OCI-LY7 (cell line): ENCODE results near the gene ENTPD7. TPM values are rescaled to one million over a fixed set of nuclear protein-coding genes. Genes with fewer than 3 reads are reported as not detected.
A peak's percentile ranks its signal among the peaks of the same experiment; 100 is the strongest.

ENCODE experiments used
- Bru-seq: library from RNA; stranded (reverse); fragments of 400-500 nt; gene quantifications from one replicate; lab custom pipeline; 2021; lab: Mats Ljungman, UMichigan
- BruChase-seq, 2 experiments: library from RNA; stranded (reverse); fragments of 400-500 nt; gene quantifications; one replicate each; lab custom pipeline; 2021; lab: Mats Ljungman, UMichigan
- BruUV-seq: library from RNA; stranded (reverse); fragments of 400-500 nt; replicated peaks from 2 replicates; lab custom pipeline; 2021; lab: Mats Ljungman, UMichigan
- CTCF ChIA-PET: fragments of 300-600 bp; sonication (Branson Sonifier 250); formaldehyde crosslinking; loops from one replicate; lab custom pipeline; 2022; ENCODE audit warnings: antibody characterized with exemption; ENCODE audit not compliant: unreplicated experiment; lab: Charles Lee
- POLR2A ChIA-PET: fragments of 300-600 bp; sonication (Branson Sonifier 250); formaldehyde crosslinking; loops from one replicate; lab custom pipeline; 2022; ENCODE audit warnings: antibody characterized with exemption; lab: Charles Lee
- DNase-seq: peaks from one replicate; pipeline ENCODE4 v3.0.0-alpha.2; 2015; ENCODE audit warnings: low spot score
- H2AFZ ChIP-seq: fragments of 200-600 bp; sonication (generic), shearing (Covaris generic); 2 replicates; pipeline ENCODE4 v1.6.1; 2014; ENCODE audit warnings: mild to moderate bottlenecking, antibody characterized with exemption, low read length, moderate library complexity
- H3K27ac ChIP-seq: fragments of 200-600 bp; sonication (generic); 2 replicates; pipeline ENCODE4 v1.5.1; 2014; ENCODE audit warnings: mixed run types, low read depth, mild to moderate bottlenecking, moderate library complexity, low read length, inconsistent platforms; ENCODE audit not compliant: poor library complexity, severe bottlenecking
- H3K36me3 ChIP-seq: fragments of 200-600 bp; sonication (generic); 2 replicates; pipeline ENCODE4 v1.6.1; 2014; ENCODE audit warnings: mild to moderate bottlenecking, antibody characterized with exemption, low read length, moderate library complexity, mixed read lengths; ENCODE audit not compliant: insufficient read depth
- H3K4me1 ChIP-seq: fragments of 200-600 bp; sonication (generic); 2 replicates; pipeline ENCODE4 v1.5.1; 2014; ENCODE audit warnings: mild to moderate bottlenecking, low read length; ENCODE audit not compliant: insufficient read depth, poor library complexity, severe bottlenecking
- H3K4me2 ChIP-seq: fragments of 200-600 bp; sonication (generic); 2 replicates; pipeline ENCODE4 v1.6.1; 2014; ENCODE audit warnings: mild to moderate bottlenecking, low read length
- H3K4me3 ChIP-seq: fragments of 200-600 bp; sonication (generic); 2 replicates; pipeline ENCODE4 v1.5.1; 2014; ENCODE audit warnings: mild to moderate bottlenecking, low read depth, low read length; ENCODE audit not compliant: poor library complexity, severe bottlenecking
- H3K79me2 ChIP-seq: fragments of 200-600 bp; sonication (generic); 2 replicates; pipeline ENCODE4 v1.6.1; 2016; ENCODE audit warnings: low read depth, mild to moderate bottlenecking, low read length, moderate library complexity, mixed read lengths; ENCODE audit not compliant: insufficient read depth
- H3K9me2 ChIP-seq: fragments of 200-600 bp; sonication (generic); 2 replicates; pipeline ENCODE4 v1.6.1; 2016; ENCODE audit warnings: mild to moderate bottlenecking, low read length, mixed read lengths; ENCODE audit not compliant: insufficient read depth
- H3K9me3 ChIP-seq: fragments of 200-600 bp; sonication (generic); 2 replicates; pipeline ENCODE4 v1.6.1; 2014; ENCODE audit warnings: mild to moderate bottlenecking, mixed run types, low read length, mixed read lengths
- H4K20me1 ChIP-seq: fragments of 200-600 bp; sonication (generic); 2 replicates; pipeline ENCODE4 v1.6.1; 2014; ENCODE audit warnings: mild to moderate bottlenecking, antibody characterized with exemption, low read length, moderate library complexity, mixed read lengths; ENCODE audit not compliant: insufficient read depth
- CTCF ChIP-seq: fragments of 200-600 bp; sonication (generic); conservative IDR thresholded peaks from 2 replicates; pipeline ENCODE4 v1.5.1; 2014; ENCODE audit warnings: mild to moderate bottlenecking, antibody characterized with exemption, low read length, moderate library complexity, mixed read lengths
- EZH2phosphoT487 ChIP-seq: fragments of 200-600 bp; sonication (generic); IDR thresholded peaks from 2 replicates; pipeline ENCODE4 v1.6.1; 2018; ENCODE audit warnings: low read depth, borderline replicate concordance, mild to moderate bottlenecking, mixed run types, antibody characterized with exemption, low read length, moderate library complexity, mixed read lengths
- intact Hi-C: fragments of 100-400 bp; cut with micrococcal nuclease; formaldehyde crosslinking; loops from one replicate; pipeline ENCODE4 v1.10.0; 2022; ENCODE audit not compliant: unreplicated experiment
- long read RNA-seq: library from polyadenylated mRNA; stranded (forward); transcript quantifications from one replicate; pipeline ENCODE4 v2.0.0, GENCODE V29; 2022
- total RNA-seq, 2 experiments: library from RNA; depleted of rRNA in 1 of 2; stranded (reverse); fragments of >200 nt in 1 of 2; shearing (Covaris generic) in 1 of 2; gene quantifications; 2 replicates each; pipeline ENCODE4 v1.2.3, GENCODE V29; 2014 to 2022

The ENTPD7 gene
- total RNA-seq (2014; rRNA removed; shearing (Covaris generic)), result 2.8 and 3.3 TPM in 2 replicates
- total RNA-seq (2022), result 5.6 and 7.6 TPM in 2 replicates
- percentile 56 among the genes with signal in this experiment for Bru-seq, nascent RNA
- percentile 51 among the genes with signal in this experiment for BruChase-seq, experiment 1, labeled RNA remaining after a 6-hour chase
- percentile 59 among the genes with signal in this experiment for BruChase-seq, experiment 2, labeled RNA remaining after a 2-hour chase
- long read RNA-seq, transcript ENTPD7-201 (13 exons, 3,550 nt), result major isoform, 7 of 8 reads
- long read RNA-seq, partial matches to known transcripts, result 1 of 8 reads
- long read RNA-seq, other reads (novel, unspliced or antisense), result 0 of 8 reads

GRCh38 chr10:99659031-99659867 is at the start of gene ENTPD7:
ENTPD7 (plus strand) TSS chr10:99659509; CDS start chr10:99659957, 448 bp downstream.
- H3K9me2 ChIP-seq, result no peaks in the 10 kb centered on the region

GRCh38 chr10:99610221-99610620 is 49.1 kb upstream of the ENTPD7 start:
- H2AFZ ChIP-seq, result no peak overlapping the region
- no peaks in the 10 kb centered on the region for H3K79me2 ChIP-seq
- TF ChIP-seq EZH2phosphoT487 (no peak), CTCF (no peak)
- no peaks in the 10 kb centered on the region for H3K4me1 ChIP-seq
- H4K20me1 ChIP-seq, result no peaks in the 10 kb centered on the region
- no peaks in the 10 kb centered on the region for H3K9me3 ChIP-seq
- H3K36me3 ChIP-seq, result peaks cover 30% of the 10 kb centered on the region
- DNase-seq, result no peak
- CTCF ChIA-PET, result no interaction called here
- POLR2A ChIA-PET, result interaction anchor here (0.6 to 0.8 kb wide), 4 partner anchors 49 to 617 kb away, joined by 3 to 7 read pairs (median 5); no protein-coding TSS in a partner anchor
- no peaks in the 10 kb centered on the region for H3K9me2 ChIP-seq
- H3K4me2 ChIP-seq, result no peak overlapping the region
- no TSS peak for BruUV-seq
- no peak overlapping the region for H3K27ac ChIP-seq
- intact Hi-C loops, result no loop called here
- H3K4me3 ChIP-seq, result no peak overlapping the region

More at GRCh38 chr10:99659031-99659867, at the start of gene ENTPD7:
- no peaks in the 10 kb centered on the region for H3K9me3 ChIP-seq
- intact Hi-C loops, result loop anchor here (2.0 kb wide), 2 partner anchors 38 to 74 kb away; partner anchors contain the start of genes COX15, CUTC and SLC25A28
- H3K36me3 ChIP-seq, result no peaks in the 10 kb centered on the region
- H2AFZ ChIP-seq, result peak within 1 kb of the TSS; percentile 79; the same call in 1 of the 2 replicates
- BruUV-seq, result no TSS peak
- no peak for TF ChIP-seq CTCF
- no peak for TF ChIP-seq EZH2phosphoT487
- H3K27ac ChIP-seq, result no peak within 1 kb of the TSS
- H4K20me1 ChIP-seq, result no peaks in the 10 kb centered on the region
- H3K79me2 ChIP-seq, result no peaks in the 10 kb centered on the region
- peak within 1 kb of the TSS; percentile 65 for H3K4me2 ChIP-seq
- ChIA-PET POLR2A (interaction anchor here (0.6 to 2.3 kb wide), 7 partner anchors 8 to 257 kb away, joined by 3 to 13 read pairs (median 4); partner anchors contain the start of genes COX15 and CUTC), CTCF (interaction anchor here (0.6 to 1.1 kb wide), 3 partner anchors 14 to 113 kb away, joined by 3 to 9 read pairs (median 3); no protein-coding TSS in a partner anchor)
- DNase-seq, result peak; percentile 85
- peak within 1 kb of the TSS; percentile 76 for H3K4me3 ChIP-seq
- H3K4me1 ChIP-seq, result no peaks in the 10 kb centered on the region
